DMS 273 (cell line): ENCODE data around the gene LILRA5.
"Not testable (repeated sequence)": the region's sequence is repeated elsewhere in the genome, so short reads cannot be mapped to it uniquely, and the experiment has no call there.

Source experiments
- DNase-seq: peaks from one replicate; lab custom pipeline; 2025; ENCODE audit not compliant: unreplicated experiment; lab: John Stamatoyannopoulos, UW

The LILRA5 gene

DNA sequence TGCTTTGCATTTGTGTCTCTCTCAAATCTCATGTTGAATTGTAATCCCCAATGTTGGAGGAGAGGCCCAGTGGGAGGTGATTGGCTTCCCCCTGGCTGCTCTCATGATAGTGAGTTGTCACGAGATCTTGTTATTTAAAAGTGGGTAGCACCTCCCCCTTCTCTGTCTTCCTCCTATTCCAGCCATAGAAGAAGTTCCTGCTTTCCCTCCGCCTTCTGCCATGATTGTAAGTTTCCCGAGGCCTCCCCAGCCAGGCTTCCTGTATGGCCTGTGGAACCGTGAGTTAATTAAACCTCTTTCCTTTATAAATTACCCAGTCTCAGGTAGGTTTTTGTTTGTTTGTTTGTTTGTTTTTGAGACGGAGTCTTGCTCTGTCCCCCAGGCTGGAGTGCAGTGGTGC, 22.2 kb upstream of the LILRA5 start:
- DNase-seq = no peak

DNA sequence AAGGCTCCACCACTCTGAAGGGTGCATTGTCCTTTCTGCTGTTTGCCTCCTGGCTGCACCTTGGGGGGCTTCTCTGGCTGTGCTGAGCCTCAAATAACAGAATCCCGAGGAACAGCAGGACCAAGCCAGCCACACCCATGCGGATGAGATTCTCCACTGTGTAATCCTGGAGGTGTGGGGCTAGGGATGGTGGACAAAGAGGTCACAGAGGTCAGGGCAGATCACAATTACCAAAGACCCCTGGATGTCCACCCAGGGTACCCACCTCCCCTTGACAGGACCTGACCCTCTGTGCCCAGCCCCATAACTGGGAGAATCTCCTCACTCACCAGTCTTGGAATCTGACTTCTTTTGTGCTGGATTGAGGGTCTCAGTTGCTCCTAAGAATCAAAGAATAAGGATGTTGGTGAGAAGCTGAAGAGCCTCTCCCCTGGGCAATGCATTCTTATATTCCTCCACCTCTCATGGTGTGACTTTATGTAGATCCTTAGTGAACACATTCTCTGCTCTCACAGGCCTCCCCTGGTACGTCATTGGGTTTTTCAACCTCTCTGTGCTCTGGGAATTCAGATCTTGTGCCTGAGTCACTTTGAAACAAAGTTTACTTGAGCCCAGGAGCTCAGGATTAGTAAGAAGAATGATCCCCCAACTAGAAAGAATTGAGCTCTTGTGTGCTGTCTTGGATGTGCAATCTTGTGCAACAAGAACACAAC, 20.8 kb upstream of the LILRA5 start:
- DNase-seq = no peak

DNA sequence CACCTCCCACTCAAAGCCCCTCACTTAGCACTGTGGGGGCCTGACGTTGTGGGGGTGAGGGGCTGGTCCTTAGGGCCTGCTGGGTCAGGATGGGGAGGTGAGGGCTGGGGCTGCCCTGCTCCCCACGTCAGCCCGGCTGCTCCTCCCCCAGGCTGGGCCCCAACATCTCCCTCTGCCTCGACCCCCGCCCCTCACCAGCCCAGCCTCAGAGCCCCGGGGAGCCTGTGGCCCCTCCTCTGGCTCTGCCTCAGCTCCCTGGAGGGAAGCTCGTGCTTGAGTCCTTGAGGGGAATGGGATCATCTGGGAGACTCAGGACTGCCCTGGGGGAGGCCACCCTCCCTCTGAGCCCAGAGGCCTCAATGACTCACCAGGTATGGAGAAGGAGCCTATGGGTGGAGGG, 19.2 kb upstream of the LILRA5 start:
- no peak for DNase-seq

DNA sequence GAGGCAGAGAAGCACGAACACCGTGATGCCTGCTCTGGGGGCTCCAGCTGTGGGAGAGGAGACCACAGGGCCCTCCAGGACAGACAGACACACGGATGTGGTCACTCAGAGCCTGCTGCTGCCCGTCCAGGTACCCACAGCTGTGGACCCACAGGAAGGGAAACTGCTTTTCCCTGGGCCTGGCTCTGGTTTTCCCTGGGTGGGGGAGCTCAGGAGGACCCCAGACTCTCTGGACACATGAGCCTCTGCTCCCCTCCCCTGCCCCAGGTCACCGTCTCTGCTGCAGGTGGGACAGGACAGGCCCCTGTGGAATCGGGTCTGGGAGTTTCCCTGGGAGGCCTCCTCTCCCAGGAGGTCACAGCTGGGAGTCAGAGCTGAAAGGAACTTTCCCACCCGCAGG, 18.7 kb upstream of the LILRA5 start:
- DNase-seq = no peak

DNA sequence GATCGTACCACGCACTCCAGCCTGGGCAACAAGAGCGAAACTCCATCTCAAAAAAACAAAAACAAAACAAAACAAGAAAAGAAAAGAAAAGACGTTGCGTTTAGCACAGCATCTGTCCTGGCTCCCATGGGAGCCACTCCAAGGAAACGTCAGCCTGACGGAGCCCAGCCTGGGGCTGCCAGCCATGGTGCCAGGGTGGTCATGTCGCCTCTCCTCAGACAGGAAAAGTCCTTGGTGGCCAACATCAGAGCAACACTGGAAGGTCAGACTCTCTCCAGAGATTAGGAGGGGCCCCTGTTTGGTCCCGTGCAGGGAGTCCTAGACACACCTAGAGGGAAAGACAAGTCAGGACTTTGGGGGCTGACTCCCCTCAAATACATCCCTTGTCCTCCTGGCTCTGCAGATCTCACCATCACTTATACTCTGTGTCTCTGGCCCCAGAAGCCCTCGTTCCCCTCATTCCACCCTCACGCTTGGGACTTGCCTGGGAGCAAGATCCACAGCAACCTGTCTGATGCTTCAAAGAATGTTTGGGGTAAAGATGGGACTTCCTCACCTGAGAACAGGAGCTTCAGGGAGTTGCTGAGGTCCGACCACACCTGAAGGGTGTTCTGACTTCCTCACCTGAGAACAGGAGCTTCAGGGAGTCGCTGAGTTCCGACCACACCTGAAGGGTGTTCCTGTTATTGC, 16.7 kb upstream of the LILRA5 start:
- DNase-seq = no peak

DNA sequence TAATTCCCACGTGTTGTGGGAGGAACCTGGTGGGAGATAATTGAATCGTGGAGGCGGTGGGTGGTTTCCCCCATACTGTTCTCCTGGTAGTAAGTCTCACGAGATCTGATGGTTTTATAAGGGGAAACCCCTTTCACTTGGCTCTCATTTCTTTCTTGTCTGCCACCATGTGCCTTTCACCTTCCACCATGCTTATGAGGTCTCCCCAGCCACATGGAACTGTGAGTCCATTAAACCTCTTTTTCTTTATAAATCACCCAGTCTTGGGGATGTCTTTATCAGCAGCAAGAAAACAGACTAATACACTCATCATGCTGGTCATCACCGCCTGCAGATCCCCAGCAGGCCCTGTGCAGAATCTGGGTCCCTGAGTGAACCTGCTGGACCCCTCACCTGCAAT, 15.8 kb upstream of the LILRA5 start:
- not testable (repeated sequence) for DNase-seq

DNA sequence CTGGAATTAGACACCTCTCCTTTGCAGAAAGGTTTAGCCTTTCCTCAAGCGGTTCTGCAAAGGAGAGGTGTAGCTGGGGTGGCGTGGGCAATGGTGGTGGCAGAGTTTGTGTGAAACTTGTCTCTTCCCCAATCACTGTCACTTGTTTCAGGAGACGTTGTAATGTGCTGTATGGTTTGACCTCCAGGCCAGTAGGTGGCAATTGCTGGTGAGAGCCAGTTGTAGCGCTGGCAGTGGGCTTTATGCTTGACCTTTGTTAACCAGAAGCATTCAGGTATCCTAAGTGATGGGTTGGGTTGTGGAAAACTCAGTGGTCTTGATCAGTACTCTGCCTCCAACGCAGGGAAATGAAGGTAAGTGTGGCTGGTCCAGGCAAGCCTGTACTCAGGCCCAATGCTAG, 12.7 kb upstream of the LILRA5 start:
- no peak for DNase-seq

DNA sequence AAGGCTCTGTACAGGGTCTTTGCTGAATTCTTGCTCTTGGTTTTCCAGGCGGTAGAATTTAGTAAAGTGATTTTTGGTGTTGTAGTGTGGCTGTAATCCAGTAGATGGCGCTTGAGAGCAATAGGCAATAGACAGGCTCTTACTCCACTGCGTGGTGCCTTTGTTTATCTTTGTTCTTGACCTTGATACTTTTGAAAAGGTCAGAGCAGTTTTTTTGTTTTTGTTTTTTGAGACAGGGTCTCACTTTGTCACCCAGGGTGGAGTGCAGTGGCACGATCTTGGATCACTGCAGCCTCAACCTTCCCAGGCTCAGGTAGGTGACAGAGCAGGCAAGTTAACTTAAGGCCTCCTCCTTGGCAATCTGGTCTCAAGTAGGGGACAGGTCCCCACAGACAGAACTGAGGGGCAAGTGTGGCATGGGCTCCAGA, 12.2 kb upstream of the LILRA5 start:
- DNase-seq = peak; percentile 72

DNA sequence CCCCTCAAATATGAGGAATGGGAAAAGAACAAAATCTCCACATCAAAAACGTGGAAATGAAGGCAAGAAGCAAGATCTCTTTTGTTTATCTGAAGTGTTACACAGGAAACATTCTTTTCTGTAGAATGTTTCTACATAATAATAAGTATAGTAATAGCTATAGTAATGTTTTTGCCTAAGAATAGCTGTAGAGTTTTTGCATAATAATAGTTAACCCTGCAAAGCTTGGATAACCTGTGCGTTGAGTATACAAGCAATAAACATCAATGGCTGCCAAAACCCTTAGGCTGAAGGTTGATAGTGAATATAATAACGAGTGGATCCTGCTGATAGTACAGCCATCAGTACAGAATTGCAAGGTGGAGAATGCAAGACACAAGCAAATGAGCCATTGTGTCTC, 11.1 kb upstream of the LILRA5 start:
- DNase-seq = no peak

DNA sequence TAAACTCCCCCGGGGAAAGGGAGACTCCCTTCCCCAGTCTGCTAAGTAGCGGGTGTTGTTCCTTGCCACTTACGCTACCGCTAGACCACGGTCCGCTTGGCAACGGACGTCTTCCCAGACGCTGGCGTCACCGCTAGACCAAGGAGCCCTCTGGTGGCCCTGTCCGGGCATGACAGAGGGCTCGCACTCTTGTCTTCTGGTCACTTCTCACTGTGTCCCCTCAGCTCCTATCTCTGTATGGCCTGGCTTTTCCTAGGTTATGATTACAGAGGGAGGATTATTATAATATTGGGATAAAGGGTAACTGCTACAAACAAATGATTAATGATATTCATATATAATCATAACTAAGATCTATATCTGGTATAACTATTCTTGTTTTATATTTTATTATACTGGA, 10.0 kb upstream of the LILRA5 start:
- not testable (repeated sequence) for DNase-seq

DNA sequence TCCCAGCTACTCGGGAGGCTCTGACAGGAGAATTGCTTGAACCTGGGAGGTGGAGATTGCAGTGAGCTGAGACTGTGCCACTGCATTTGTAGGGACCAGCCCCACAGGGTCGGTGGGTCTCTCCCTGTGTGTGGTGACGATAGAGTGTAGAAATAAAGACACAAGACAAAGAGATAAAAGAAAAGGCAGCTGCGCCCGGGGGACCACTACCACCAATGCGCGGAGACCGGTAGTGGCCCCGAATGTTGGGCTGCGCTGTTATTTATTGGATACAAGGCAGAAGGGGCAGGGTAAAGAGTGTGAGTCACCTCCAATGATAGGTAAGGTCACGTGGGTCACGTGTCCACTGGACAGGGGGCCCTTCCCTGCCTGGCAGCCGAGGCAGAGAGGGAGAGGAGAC, 9.3 kb upstream of the LILRA5 start:
- DNase-seq = not testable (repeated sequence)

DNA sequence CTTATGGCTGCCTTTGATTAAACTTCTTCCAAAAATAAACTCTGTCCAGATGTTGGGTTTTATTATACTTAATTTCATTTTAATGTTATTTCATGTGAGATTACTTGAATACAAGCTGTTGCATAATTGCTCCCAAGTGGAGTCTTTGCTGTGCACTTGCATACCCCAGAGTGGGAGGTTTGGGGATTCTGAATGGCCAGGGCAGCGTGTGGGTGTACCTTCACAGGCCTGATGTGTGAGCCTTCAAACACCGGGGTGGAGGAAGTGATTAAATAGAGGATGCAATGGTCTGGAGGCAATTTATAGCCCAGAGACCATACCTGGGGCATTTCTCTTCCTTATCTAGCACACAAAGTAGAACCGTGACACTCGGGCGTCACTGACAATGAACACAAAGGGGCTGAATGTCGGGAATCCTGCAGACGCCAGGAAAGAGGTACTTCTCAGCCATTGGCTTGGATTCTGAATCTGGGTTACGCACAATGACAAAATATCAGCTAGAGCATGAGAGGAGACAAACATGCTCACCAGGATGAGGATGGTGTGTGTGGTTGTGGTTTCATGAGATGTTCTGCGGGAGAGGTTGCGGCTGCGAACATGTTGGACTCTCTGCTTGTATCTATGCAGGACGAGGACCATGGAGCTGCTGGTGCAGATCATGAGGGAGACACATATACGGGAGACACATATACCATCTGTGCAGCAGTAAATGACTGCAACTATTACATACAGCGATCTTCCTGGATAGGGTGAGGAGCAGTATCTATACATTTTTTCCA, 7.1 kb upstream of the LILRA5 start:
- DNase-seq = no peak

DNA sequence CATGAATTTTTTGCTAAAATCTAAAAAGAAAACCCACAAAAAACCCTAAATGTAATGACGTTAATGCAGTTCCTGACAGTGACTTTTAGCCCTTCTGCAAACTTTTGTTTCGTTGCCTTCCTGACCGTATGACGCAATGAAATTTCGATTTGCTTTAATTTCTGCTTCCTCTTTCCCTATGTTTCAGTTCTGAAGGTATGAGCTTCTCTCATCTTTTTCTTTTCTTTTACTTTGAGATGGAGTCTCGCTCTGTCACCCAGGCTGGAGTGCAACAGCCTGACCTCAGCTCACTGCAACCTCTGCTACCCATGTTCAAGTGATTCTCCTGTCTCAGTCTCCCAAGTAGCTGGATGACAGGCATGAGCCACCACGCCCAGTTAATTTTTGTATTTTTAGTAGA, 6.1 kb upstream of the LILRA5 start:
- DNase-seq = no peak

DNA sequence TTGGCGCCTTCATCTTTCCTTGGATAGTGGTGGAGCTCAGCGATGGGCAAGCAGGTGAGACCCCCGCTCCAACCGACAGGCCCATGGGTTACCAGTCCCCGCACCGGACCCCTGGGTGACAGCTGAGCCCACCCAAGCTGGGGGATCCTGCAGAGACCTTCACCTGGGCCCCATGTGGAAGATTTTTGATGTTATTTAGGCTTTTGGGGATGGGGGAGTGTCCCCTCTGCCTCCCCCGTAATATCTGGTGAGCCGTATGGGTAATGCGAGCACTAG, 4.9 kb upstream of the LILRA5 start:
- no peak for DNase-seq

DNA sequence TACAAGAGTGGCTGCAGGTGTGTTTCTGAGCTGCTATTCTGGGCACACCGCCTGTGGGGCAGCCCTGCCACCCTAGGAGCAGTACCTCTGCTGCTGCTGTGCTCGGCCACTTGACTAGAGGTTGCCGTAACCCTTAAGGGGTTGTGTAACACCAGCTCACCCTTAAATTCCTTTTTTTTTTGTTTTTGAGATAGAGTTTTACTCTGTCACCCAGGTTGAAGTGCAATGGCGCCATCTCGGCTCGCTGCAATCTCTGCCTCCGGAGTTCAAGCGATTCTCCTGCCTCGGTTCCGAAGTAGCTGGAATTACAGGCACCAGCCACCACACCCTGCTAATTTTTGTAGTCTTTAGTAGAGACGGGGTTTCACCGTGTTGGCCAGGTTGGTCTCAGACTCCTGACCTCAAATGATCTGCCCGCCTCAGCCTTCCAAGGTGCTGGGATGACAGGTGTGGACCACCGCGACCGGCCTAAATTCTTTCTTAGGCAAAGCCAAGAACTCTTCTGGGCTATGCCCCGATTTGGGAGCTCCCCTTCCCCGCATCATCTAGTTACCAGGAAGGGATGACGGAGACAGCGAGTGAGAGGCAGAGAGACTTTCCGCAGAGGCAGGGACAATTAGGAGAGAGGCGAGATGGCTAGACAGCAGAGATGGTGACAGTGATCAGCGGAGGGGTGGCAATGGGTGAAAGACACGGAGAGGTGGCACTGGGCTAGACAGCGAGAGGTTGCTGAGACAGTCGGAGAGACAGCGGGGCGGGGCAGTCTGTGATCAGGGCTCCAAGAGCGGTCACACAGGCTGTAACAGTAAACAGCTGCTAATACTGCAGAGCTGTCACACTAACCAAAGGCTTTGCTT, 4.4 kb upstream of the LILRA5 start:
- no peak for DNase-seq

DNA sequence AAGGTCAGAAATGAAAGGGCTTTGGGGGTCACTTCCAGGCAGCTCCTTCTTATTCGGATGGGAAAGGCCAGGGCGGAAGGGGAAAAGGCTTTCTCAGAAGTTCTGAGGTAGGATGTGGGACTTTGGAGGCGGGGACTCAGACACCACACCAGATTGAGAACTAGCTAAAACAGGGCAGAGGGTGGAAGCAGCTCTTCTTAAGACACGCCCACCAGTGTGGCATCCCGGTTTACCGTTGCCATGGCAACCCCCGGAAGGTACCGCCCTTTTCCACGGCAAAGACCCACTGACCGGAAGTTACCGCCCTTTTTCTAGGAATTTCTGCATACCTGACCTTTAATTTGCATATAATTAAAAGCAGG, 3.8 kb upstream of the LILRA5 start:
- DNase-seq = peak; percentile 47

DNA sequence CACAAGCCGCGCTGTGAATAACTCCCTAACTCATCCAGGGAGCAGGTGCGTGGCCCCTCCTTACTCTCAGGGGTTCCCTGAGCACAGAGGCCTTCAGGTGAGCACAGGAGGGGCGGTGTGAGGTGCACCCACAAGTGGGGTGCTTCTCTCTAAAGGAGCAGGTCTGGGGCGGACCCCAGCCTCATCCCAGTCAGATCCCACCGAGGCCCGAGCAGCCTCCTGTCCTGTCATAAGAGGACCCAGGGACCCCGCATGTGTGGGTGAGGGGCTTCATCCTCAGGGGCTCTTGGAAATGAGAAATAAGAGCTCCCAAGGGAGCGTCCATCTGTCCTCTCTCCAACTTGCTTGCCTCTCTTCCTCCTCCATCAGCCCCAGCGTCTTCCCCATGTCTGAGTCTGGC, 3.0 kb upstream of the LILRA5 start:
- no peak for DNase-seq

DNA sequence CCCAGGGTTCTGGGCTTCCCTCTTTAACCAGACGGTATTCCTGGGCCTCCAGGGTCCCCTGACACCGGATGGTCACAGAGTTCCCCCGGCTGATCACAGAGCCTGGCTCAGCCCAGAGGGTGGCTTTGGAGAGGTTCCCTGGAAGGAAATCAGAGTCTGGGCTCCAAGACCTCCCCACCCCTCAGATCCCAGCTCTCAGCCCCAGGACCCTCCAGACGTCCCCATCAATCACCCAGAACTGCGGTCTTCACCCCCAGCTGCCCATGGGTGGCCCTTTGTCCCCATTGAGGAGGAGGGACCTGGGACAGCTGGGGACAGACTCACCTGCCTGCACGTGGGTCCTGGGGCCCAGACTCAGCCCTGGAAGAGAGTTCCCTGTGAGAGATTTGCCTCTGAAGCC, 955 bp downstream of the LILRA5 start:
- no peak for DNase-seq

DNA sequence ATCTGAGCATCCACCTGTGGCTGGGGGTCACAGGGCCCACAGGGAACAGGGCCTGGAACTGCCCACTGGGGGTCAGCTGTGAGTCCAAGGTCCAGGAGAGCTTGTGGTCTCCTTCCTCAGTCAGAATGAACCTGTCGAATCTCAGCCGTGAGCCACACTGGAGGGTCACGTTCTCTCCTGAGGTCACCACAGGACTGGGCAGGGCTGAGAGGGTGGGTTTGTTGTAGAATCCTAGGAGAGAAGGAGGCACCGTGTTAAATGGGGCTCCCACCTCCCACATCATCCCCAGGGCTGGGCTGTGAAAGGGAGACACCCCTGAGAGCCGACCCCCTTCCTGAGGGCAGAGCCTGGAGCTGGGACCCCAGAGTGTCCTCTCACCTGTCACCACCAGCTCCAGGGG, 1.5 kb downstream of the LILRA5 start:
- DNase-seq = no peak

DNA sequence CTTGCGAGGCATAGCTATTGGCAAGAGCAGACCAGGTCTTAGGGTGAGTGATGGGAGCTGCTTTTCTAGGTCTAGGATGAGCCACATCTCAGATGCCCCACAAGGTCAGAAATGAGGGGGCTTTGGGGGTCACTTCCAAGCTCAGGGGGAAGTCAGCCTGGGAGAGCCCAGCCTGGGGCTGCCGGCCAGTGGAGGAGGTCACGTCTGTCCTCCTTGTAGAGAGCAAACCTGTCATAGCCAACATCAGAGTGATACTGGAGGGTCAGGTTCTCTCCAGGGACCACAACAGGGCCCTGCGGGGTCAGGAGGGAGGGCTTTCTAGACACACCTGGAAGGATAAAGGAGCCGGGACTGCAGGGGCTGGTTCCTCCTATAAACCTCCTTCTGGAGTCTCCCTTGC, 2.4 kb downstream of the LILRA5 start:
- DNase-seq = no peak

DNA sequence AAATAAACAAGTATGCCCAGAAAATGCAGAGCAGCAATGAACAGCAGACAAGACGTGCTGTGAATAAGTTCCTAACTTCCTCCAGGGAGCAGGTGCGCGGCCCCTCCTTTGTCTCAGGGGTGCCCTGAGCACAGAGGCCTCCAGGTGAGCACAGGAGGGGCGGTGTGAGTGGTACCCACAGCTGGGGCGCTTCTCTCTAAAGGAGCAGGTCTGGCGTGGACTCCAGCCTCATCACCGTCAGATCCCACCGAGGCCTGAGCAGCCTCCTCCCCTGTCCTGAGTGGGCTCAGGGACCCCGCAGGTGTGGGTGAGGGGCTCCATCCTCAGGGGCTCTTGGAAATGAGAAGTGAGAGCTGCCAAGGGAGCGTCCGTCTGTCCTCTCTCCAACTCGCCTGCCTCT, 3.2 kb downstream of the LILRA5 start:
- DNase-seq = no peak
